Endothelial cell of umbilical vein (primary cell): ENCODE measurements around the gene ATXN1L. TPM values are rescaled to one million over a fixed set of nuclear protein-coding genes. Genes with fewer than 3 reads are reported as not detected.

ENCODE experiments used
- Bru-seq: library from RNA; stranded (reverse); fragments of 400-500 nt; gene quantifications from one replicate; lab custom pipeline; 2021; lab: Mats Ljungman, UMichigan
- BruChase-seq, 2 experiments: library from RNA; stranded (reverse); fragments of 400-500 nt; gene quantifications; one replicate each; lab custom pipeline; 2021; lab: Mats Ljungman, UMichigan
- BruUV-seq: library from RNA; stranded (reverse); fragments of 400-500 nt; replicated peaks from 2 replicates; lab custom pipeline; 2021; lab: Mats Ljungman, UMichigan
- CTCF ChIA-PET: fragments of 300-600, 350-600 bp; sonication (Branson Sonifier 250); formaldehyde crosslinking; loops from one replicate; lab custom pipeline; 2021; ENCODE audit warnings: antibody characterized with exemption, inconsistent platforms; lab: Charles Lee
- POLR2A ChIA-PET: fragments of 300-600, 350-600 bp; sonication (Branson Sonifier 250); formaldehyde crosslinking; loops from one replicate; lab custom pipeline; 2021; ENCODE audit warnings: antibody characterized with exemption, inconsistent platforms; lab: Charles Lee
- DNase-seq: peaks from one replicate; pipeline ENCODE4 v3.0.0-alpha.2; 2011; ENCODE audit warnings: low read depth, low spot score
- FAIRE-seq: peaks from 2 replicates; lab custom pipeline; 2011; peaks lifted over from hg19 to GRCh38; lab: Jason Lieb, UNC
- H2AFZ ChIP-seq: 2 replicates; pipeline ENCODE4 v1.6.0; 2012; ENCODE audit warnings: low read depth, low read length, control low read depth, inconsistent platforms
- H3K27ac ChIP-seq: 2 replicates; pipeline ENCODE4 v1.5.1; 2011; ENCODE audit warnings: low read depth, mild to moderate bottlenecking, control low read depth, low read length, moderate library complexity; ENCODE audit not compliant: insufficient read depth
- H3K27me3 ChIP-seq, 2 experiments: 2 replicates each; pipeline versions ENCODE4 v1.6.0 to v1.6.1; 2011; ENCODE audit warnings: low read length in 2 of 2, mixed read lengths in 1 of 2; ENCODE audit not compliant: control insufficient read depth in 2 of 2, insufficient read depth in 2 of 2
- H3K36me3 ChIP-seq, 2 experiments: 2 replicates in 1 of 2; 3 replicates in 1 of 2; pipeline ENCODE4 v1.5.1; 2011; ENCODE audit warnings: low read length in 2 of 2, mild to moderate bottlenecking in 1 of 2, moderate library complexity in 1 of 2; ENCODE audit not compliant: control insufficient read depth in 2 of 2, insufficient read depth in 2 of 2; ENCODE audit errors: extremely low read depth in 1 of 2
- H3K4me1 ChIP-seq: 3 replicates; pipeline ENCODE4 v1.5.1; 2011; ENCODE audit warnings: mild to moderate bottlenecking, low read length; ENCODE audit not compliant: control insufficient read depth, insufficient read depth; ENCODE audit errors: extremely low read depth
- H3K4me2 ChIP-seq: 2 replicates; pipeline ENCODE4 v1.6.1; 2011; ENCODE audit warnings: low read length, control low read depth, mixed read lengths; ENCODE audit not compliant: insufficient read depth
- H3K4me3 ChIP-seq, 3 experiments: fragments of 200-600 bp in 1 of 3; sonication (generic), shearing (Covaris generic) in 1 of 3; replicated peaks in 1 of 3; 2 replicates each; pipeline ENCODE4 v1.5.1; 2011 to 2016; ENCODE audit warnings: control low read depth in 3 of 3, low read length in 3 of 3, mild to moderate bottlenecking in 2 of 3, inconsistent platforms in 1 of 3, low read depth in 1 of 3, moderate library complexity in 1 of 3; ENCODE audit not compliant: insufficient read depth in 1 of 3
- H3K79me2 ChIP-seq: 2 replicates; pipeline ENCODE4 v1.6.0; 2012; ENCODE audit warnings: low read length, inconsistent platforms; ENCODE audit not compliant: control insufficient read depth, insufficient read depth
- H3K9ac ChIP-seq: replicated peaks from 2 replicates; pipeline ENCODE3; 2011; ENCODE audit warnings: low read length, control low read depth; ENCODE audit not compliant: insufficient read depth; ENCODE audit errors: extremely low read depth
- H3K9me1 ChIP-seq: replicated peaks from 3 replicates; pipeline ENCODE4 v1.6.0; 2011; ENCODE audit warnings: mild to moderate bottlenecking, low read length; ENCODE audit not compliant: control insufficient read depth, insufficient read depth; ENCODE audit errors: extremely low read depth
- H3K9me3 ChIP-seq: replicated peaks from 2 replicates; pipeline ENCODE4 v1.5.1; 2012; ENCODE audit warnings: low read length, inconsistent platforms; ENCODE audit not compliant: control insufficient read depth, insufficient read depth
- H4K20me1 ChIP-seq: replicated peaks from 2 replicates; pipeline ENCODE3; 2011; ENCODE audit warnings: mild to moderate bottlenecking, low read length; ENCODE audit not compliant: control insufficient read depth, insufficient read depth; ENCODE audit errors: extremely low read depth
- EZH2 ChIP-seq: IDR thresholded peaks from 2 replicates; pipeline ENCODE4 v1.6.1; 2012; ENCODE audit warnings: borderline replicate concordance, low read depth, mild to moderate bottlenecking, moderate library complexity, low read length, inconsistent platforms; ENCODE audit not compliant: severe bottlenecking
- POLR2A ChIP-seq: IDR thresholded peaks from 2 replicates; pipeline ENCODE4 v1.6.1; 2012; ENCODE audit warnings: low read depth, mild to moderate bottlenecking, control low read depth, low read length
- POLR2AphosphoS5 ChIP-seq: IDR thresholded peaks from 2 replicates; pipeline ENCODE4 v1.6.1; 2012; ENCODE audit warnings: low read depth, mild to moderate bottlenecking, control low read depth, low read length, moderate library complexity; ENCODE audit not compliant: insufficient read depth
- dilution Hi-C: fragments of 300-500 bp; cut with MboI; formaldehyde crosslinking; loops from one replicate; pipeline ENCODE4 v1.15.0; 2019; ENCODE audit warnings: low sequenced_read_pairs; ENCODE audit not compliant: extremely low pct_ligation_motif_present
- intact Hi-C: fragments of 100-400 bp; cut with micrococcal nuclease; formaldehyde crosslinking; loops from one replicate; pipeline ENCODE4 v1.10.0; 2022
- long read RNA-seq: library from polyadenylated mRNA; stranded (forward); transcript quantifications from one replicate; pipeline ENCODE4 v2.0.0, GENCODE V29; 2021
- polyA minus RNA-seq, 3 experiments: library from RNA; depleted of rRNA, polyadenylated mRNA; stranded (reverse); fragments of >200 nt; gene quantifications; 1 replicate in 1 of 3; 2 replicates in 2 of 3; pipeline ENCODE4 v1.2.3, GENCODE V29; 2011
- polyA plus RNA-seq, 4 experiments: library from polyadenylated mRNA; depleted of rRNA in 3 of 4; stranded (reverse) in 3 of 4; unstranded in 1 of 4; fragments of >200 nt; gene quantifications; 2 replicates each; pipeline versions ENCODE4 v1.2.1 to v1.2.3, GENCODE V29; 2011 to 2012; ENCODE audit warnings: missing spikeins in 1 of 4
- total RNA-seq: library from RNA; stranded (reverse); gene quantifications from 2 replicates; pipeline ENCODE4 v1.2.3, GENCODE V29; 2021

Gene ATXN1L
- 23.9 and 24.9 TPM in 2 replicates for total RNA-seq
- polyA plus RNA-seq: 14.9 and 15.6 TPM in 2 replicates
- polyA plus RNA-seq (2011; cell fraction: cytosol; rRNA removed): 13.1 and 13.5 TPM in 2 replicates
- 27.3 and 29.0 TPM in 2 replicates for polyA plus RNA-seq (2011; cell fraction: nucleus; rRNA removed)
- polyA plus RNA-seq (2012): 17.3 and 19.1 TPM in 2 replicates
- polyA minus RNA-seq: 30.1 and 32.3 TPM in 2 replicates
- 8.5 TPM for polyA minus RNA-seq (2011; cell fraction: cytosol; rRNA and poly(A)+ RNA removed)
- polyA minus RNA-seq (2011; cell fraction: nucleus; rRNA and poly(A)+ RNA removed): 18.6 and 21.5 TPM in 2 replicates
- Bru-seq, nascent RNA: percentile 81 among the genes with signal in this experiment
- BruChase-seq, experiment 1, labeled RNA remaining after a 6-hour chase: percentile 94 among the genes with signal in this experiment
- percentile 98 among the genes with signal in this experiment for BruChase-seq, experiment 2, labeled RNA remaining after a 2-hour chase
- long read RNA-seq, full-length matches to known transcripts: 7 of 7 reads
- long read RNA-seq, partial matches to known transcripts: 0 of 7 reads
- long read RNA-seq, other reads (novel, unspliced or antisense): 0 of 7 reads

GRCh38 chr16:71845639-71846430 lies at the start of gene ATXN1L:
Gene ATXN1L, plus strand, starts transcription at chr16:71845976. Its CDS starts 3,765 bp downstream, at chr16:71849741.
- Histone ChIP-seq H2AFZ (peak within 1 kb of the TSS; percentile 99), H3K9me3 (no peaks in the 10 kb centered on the region), H3K9ac (peak within 1 kb of the TSS; percentile 95), H3K27ac (peak within 1 kb of the TSS; percentile 88), H3K36me3 (peaks cover 6 to 16% of the 10 kb centered on the region in 2 experiments), H3K27me3 (no peaks in the 10 kb centered on the region), H3K79me2 (peaks cover 24% of the 10 kb centered on the region), H3K4me1 (peaks cover 12% of the 10 kb centered on the region), H4K20me1 (no peaks in the 10 kb centered on the region), H3K9me1 (no peaks in the 10 kb centered on the region), H3K4me3 (peak within 1 kb of the TSS; percentile 70 to 91 (median 83)), H3K4me2 (peak within 1 kb of the TSS; percentile 95)
- TF ChIP-seq POLR2A (peak; percentile 93), EZH2 (no peak), POLR2AphosphoS5 (peak; percentile 92)
- ChIA-PET POLR2A (no interaction called here), CTCF (interaction anchor here (0.6 to 1.6 kb wide), 3 partner anchors 37 to 116 kb away, joined by 3 to 6 read pairs (median 5); no protein-coding TSS in a partner anchor)
- dilution Hi-C loops (loop anchor here (10.0 kb wide), 1 partner anchor 61 kb away; no protein-coding TSS in a partner anchor), intact Hi-C loops (loop anchor here (1.0 to 5.0 kb wide), 4 partner anchors 36 to 116 kb away; partner anchors contain the start of genes AP1G1 and IST1)
- peak; percentile 71 for DNase-seq
- no TSS peak for BruUV-seq
- FAIRE-seq: peak; percentile 75
